GF-D8 (cell line): ENCODE results near the gene KLRC2.
"Not testable (repeated sequence)": the region's sequence is repeated elsewhere in the genome, so short reads cannot be mapped to it uniquely, and the experiment has no call there.

Experiments
- DNase-seq: peaks from one replicate; lab custom pipeline; 2025; lab: John Stamatoyannopoulos, UW

KLRC2 gene

DNA sequence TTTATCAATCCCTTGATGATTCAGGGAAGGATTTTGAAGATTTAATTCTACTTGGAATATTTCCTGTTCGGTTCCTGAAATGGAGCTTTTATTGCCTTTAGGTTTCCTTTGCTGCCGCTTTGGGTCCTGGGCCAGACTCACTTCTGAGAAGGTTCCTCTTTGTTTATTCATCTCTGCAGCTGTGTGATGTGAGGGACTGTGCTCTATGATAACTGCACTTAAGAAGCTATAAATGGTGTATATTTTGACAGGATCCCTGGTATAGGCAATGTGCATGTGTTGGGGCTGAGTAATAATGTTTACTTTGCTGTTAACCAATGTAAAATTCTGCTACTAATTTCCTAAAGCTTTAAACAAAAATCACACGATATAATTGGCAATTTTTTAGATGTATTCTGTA, at the start of gene KLRC2:
TSS of gene KLRC2 (minus strand) at position 195 of the 400 bp plus-strand sequence. CDS start at position 171, 24 bp downstream.
- DNase-seq, result peak; percentile 4

DNA sequence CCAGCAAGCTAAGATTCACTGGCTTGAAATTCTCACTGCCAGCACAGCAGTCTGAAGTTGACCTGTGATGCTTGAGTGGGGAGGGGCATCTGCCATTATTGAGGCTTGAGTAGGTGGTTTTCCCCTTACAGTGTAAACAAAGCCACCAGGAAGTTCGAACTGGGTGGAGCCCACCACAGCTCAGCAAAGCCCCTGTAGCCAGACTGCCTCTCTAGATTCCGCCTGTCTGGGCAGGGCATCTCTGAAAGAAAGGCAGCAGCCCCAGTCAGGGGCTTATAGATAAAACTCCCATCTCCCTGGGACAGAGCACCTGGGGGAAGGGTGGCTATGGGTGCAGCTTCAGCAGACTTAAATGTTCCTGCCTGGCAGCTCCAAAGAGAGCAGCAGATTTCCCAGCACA, 46.1 kb upstream of the KLRC2 start:
- DNase-seq, result not testable (repeated sequence)

DNA sequence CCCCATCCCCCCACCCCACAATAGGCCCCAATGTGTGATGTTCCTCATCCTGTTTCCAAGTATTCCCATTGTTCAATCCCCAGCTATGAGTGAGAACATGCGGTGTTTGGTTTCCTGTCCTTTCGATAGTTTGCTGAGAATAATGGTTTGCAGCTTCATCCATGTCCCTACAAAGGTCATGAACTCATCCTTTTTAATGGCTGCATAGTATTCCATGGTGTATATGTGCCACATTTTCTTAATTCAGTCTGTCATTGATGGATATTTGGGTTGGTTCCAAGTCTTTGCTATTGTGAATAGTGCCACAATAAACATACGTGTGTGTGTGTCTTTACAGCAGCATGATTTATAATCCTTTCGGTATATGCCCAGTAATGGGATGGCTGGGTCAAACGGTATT, 37.0 kb upstream of the KLRC2 start:
- DNase-seq, result not testable (repeated sequence)

GRCh38 chr12:10469701-10470100, 33.9 kb upstream of the KLRC2 start:
- no peak for DNase-seq

DNA sequence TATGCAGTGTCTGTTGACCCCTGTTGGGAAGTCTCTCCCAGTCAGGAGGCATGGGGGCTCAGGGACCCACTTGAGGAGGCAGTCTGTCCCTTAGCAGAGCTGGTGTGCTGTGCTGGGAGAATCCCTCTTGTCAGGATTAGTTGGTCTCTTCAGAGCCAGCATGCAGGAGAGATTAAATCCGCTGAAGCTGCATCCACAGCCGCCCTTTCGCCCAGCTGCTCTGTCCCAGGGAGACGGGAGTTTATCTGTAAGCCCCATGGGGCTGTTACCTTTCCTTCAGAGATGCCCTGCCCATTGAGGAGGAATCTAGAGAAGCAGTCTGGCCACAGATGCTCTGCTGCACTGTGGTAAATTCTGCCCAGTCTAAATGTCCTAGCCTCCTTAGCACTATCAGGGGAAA, 30.5 kb upstream of the KLRC2 start:
- no peak for DNase-seq

GRCh38 chr12:10457760-10458159, 21.9 kb upstream of the KLRC2 start:
- no peak for DNase-seq

DNA sequence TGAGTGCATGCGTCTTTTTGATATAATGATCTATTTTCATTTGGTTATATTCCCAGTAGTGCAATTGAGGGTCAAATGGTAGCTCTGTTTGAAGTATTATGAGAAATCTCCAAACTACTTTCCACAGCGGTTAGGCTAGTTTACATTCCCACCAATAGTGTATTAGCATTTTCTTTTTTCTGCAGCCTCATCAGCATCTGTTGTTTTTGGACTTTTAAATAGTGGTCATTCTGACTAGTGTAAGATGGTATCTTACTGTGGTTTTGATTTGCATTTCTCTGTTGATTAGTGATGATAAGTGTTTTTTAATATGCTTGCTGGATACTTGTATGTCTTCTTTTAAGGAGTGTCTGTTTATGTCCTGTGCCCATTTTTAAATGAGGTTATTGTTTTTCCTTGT, 21.0 kb upstream of the KLRC2 start:
- no peak for DNase-seq

DNA sequence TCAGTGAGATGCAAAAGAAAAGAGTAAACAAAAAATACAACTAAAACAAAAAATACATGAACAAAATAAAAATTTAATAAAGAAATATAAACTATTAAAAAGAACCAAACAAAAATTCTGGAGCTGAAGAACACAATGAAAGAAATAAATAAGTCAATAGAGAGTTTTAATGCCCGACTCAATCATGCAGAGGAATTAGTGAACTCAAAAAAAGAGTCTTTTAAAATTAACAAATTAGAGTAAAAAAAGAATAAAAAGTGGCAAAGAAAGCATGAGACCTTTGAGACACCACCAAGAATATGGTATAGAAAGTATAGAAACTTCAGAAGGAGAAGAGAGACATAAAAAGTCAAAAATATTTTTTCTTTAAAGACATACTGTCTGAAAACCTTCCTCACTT, 20.0 kb upstream of the KLRC2 start:
- no peak for DNase-seq

GRCh38 chr12:10454531-10454930, 18.7 kb upstream of the KLRC2 start:
- no peak for DNase-seq

GRCh38 chr12:10453156-10453555, 17.3 kb upstream of the KLRC2 start, which contains the start of gene KLRC1:
Gene KLRC1 (minus strand): TSS chr12:10453377. CDS start chr12:10451156, 2,221 bp downstream.
- DNase-seq, result no peak

GRCh38 chr12:10448236-10448635, 12.4 kb upstream of the KLRC2 start:
- DNase-seq, result no peak

GRCh38 chr12:10446052-10446451, 10.2 kb upstream of the KLRC2 start:
- DNase-seq, result not testable (repeated sequence)

- DNase-seq, result not testable (repeated sequence)
Observed at GRCh38 chr12:10441144-10441543, 5.3 kb upstream of the KLRC2 start.

DNA sequence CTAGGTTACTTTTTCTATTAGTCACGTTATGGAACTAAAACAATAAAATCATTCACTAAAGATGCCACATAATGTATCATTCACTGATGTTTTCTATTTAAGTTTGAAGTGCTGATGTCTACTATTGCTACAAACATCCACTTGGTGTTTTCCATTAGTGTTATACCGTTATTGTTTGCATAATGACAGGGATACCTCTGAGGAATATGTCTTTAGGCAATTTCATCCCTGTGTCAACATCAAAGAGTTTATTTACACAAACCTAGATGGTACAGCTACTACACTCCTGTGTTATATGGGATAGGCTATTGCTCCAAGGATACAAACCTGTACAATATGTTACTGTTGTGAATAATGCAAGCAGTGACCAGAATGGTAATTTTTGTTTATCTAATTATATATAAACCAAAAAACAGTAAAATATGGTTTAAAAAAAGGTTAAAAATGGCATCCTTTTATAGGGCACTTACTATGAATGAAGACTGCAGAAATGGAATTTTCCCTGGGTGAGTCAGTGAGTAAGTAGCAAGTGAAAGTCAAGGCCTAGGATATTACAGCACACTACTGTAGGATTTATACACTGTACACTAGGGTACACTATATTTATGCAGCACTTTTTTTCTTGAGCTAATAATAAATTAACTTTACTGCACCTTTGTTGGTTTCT, 3.9 kb upstream of the KLRC2 start:
- not testable (repeated sequence) for DNase-seq

DNA sequence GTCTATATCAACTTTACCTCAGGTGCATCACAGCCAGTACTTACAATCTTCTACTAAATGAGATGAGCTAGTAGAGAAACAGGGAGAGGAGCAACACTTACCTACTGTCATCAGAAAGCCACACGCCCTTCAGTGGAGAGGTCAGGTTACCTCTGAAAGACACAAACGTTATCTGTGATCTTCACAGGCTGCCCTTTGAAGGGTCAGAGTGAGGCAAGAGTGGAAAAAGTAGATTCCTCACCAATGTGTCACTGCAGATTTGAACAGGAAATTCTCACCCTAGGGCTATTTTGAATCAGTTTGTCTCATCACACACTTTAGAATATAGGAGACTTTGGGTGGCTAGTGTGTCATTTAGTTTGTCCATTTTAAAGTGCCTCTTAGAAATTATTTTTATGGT, 1.8 kb upstream of the KLRC2 start:
- DNase-seq, result not testable (repeated sequence)

GRCh38 chr12:10430623-10431022, 5.2 kb downstream of the KLRC2 start:
- not testable (repeated sequence) for DNase-seq

DNA sequence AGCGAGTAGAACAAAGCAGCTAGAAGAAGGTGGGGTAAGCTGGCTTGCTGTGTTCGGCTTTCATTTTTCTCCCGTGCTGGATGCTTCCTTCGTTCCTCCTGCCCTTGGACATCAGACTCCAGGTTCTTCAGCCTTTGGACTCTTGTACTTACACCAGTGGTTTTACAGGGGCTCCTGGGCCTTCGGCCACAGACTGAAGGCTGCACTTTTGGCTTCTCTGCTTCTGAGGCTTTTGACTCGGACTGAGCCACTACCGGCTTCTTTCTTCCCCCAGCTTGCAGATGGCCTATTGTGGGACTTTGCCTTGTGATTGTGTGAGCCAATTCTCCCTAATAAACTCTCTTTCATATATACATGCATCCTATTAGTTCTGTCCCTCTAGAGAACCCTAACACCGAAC, 9.9 kb downstream of the KLRC2 start:
- DNase-seq, result not testable (repeated sequence)

DNA sequence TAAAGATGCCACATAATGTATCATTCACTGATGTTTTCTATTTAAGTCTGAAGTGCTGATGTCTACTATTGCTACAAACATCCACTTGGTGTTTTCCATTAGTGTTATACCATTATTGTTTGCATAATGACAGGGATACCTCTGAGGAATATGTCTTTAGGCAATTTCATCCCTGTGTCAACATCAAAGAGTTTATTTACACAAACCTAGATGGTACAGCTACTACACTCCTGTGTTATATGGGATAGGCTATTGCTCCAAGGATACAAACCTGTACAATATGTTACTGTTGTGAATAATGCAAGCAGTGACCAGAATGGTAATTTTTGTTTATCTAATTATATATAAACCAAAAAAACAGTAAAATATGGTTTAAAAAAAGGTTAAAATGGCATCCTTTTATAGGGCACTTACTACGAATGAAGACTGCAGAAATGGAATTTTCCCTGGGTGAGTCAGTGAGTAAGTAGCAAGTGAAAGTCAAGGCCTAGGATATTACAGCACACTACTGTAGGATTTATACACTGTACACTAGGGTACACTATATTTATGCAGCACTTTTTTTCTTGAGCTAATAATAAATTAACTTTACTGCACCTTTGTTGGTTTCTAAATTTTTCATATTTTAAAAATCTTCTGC, 11.4 kb downstream of the KLRC2 start:
- not testable (repeated sequence) for DNase-seq

DNA sequence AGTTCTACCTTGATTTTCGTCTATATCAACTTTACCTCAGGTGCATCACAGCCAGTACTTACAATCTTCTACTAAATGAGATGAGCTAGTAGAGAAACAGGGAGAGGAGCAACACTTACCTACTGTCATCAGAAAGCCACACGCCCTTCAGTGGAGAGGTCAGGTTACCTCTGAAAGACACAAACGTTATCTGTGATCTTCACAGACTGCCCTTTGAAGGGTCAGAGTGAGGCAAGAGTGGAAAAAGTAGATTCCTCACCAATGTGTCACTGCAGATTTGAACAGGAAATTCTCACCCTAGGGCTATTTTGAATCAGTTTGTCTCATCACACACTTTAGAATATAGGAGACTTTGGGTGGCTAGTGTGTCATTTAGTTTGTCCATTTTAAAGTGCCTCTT, 13.7 kb downstream of the KLRC2 start:
- not testable (repeated sequence) for DNase-seq

GRCh38 chr12:10420334-10420733, 15.5 kb downstream of the KLRC2 start, which contains the start of gene KLRC3:
Gene KLRC3 (minus strand): TSS chr12:10420595. CDS start chr12:10420550, 45 bp downstream.
- DNase-seq, result not testable (repeated sequence)

DNA sequence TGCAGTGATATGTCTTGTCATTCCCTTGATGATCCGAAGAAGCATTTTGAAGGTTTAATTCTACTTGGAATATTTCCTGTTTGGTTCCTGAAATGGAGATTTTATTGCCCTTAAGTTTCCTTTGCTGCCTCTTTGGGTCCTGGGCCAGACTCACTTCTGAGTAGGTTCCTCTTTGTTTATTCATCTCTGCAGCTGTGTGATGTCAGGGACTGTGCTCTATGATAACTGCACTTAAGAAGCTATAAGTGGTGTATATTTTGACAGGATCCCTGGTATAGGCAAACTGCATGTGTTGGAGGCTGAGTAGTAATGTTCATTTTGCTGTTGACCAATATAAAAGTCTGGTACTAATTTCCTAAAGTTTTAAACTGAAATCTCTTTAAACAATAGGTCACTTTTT, 26.4 kb downstream of the KLRC2 start, which contains the start of gene KLRC4:
TSS of gene KLRC4 (minus strand) at position 366 of the 400 bp plus-strand sequence. CDS start at position 184, 182 bp downstream.
- DNase-seq, result peak; percentile 33

GRCh38 chr12:10408842-10409241, 27.0 kb downstream of the KLRC2 start:
- DNase-seq, result no peak

- no peak for DNase-seq
Observed at GRCh38 chr12:10406725-10407124, 29.1 kb downstream of the KLRC2 start.
